ENCODE data around the gene STAT5A. TPM values are rescaled to one million over a fixed set of nuclear protein-coding genes. Genes with fewer than 3 reads are reported as not detected.

Gene STAT5A
- total RNA-seq, 1 donor from 2014 or later, result 42.0 TPM

- TF ChIP-seq CTCF (IDR thresholded peaks at IDR 0.05), result no peak
- intact Hi-C loops (cut with DNase I), result no loop called here
- Histone ChIP-seq H3K9me3 (no peaks in the 10 kb centered on the region), H3K4me3 (no peak overlapping the region), H3K4me1 (peaks cover 8% of the 10 kb centered on the region), H3K27ac (no peak overlapping the region), H3K36me3 (peaks cover 95% of the 10 kb centered on the region), H3K27me3 (no peaks in the 10 kb centered on the region)
- ATAC-seq (no peak), DNase-seq (no peak)
Observed at GRCh38 chr17:42341568-42341967, 53.3 kb downstream of the STAT5A start.

GRCh38 chr17:42342242-42343008, 54.1 kb downstream of the STAT5A start:
- intact Hi-C loops (cut with DNase I), result no loop called here
- Histone ChIP-seq H3K27ac (no peak overlapping the region), H3K27me3 (no peaks in the 10 kb centered on the region), H3K9me3 (no peaks in the 10 kb centered on the region), H3K4me3 (no peak overlapping the region), H3K36me3 (peaks cover 90% of the 10 kb centered on the region), H3K4me1 (peaks cover 15% of the 10 kb centered on the region)
- no peak for TF ChIP-seq CTCF (IDR thresholded peaks at IDR 0.05)
- DNase-seq, result no peak
- no peak for ATAC-seq

GRCh38 chr17:42345396-42346073, 57.2 kb downstream of the STAT5A start:
- Histone ChIP-seq H3K27ac (no peak overlapping the region), H3K36me3 (peaks cover 73% of the 10 kb centered on the region), H3K9me3 (no peaks in the 10 kb centered on the region), H3K4me3 (no peak overlapping the region), H3K4me1 (peaks cover 36% of the 10 kb centered on the region), H3K27me3 (no peaks in the 10 kb centered on the region)
- intact Hi-C loops (cut with DNase I), result no loop called here
- no peak for TF ChIP-seq CTCF (IDR thresholded peaks at IDR 0.05)
- peak; percentile 44 for ATAC-seq
- peak; percentile 71 for DNase-seq

GRCh38 chr17:42346481-42346880, 58.2 kb downstream of the STAT5A start:
- no peak overlapping the region for H3K27ac ChIP-seq

GRCh38 chr17:42347198-42347597, 58.9 kb downstream of the STAT5A start:
- no peak overlapping the region for H3K27ac ChIP-seq
- TF ChIP-seq CTCF (IDR thresholded peaks at IDR 0.05), result no peak
- H3K9me3 ChIP-seq, result no peaks in the 10 kb centered on the region
- DNase-seq, result no peak
- peaks cover 36% of the 10 kb centered on the region for H3K4me1 ChIP-seq
- peaks cover 56% of the 10 kb centered on the region for H3K36me3 ChIP-seq
- H3K27me3 ChIP-seq, result no peaks in the 10 kb centered on the region
- ATAC-seq, result no peak
- intact Hi-C loops (cut with DNase I), result no loop called here
- H3K4me3 ChIP-seq, result no peak overlapping the region

More at GRCh38 chr17:42346481-42346880, 58.2 kb downstream of the STAT5A start:
- peaks cover 36% of the 10 kb centered on the region for H3K4me1 ChIP-seq
- no peaks in the 10 kb centered on the region for H3K9me3 ChIP-seq
- H3K27me3 ChIP-seq, result no peaks in the 10 kb centered on the region
- DNase-seq, result no peak
- no peak overlapping the region for H3K4me3 ChIP-seq
- H3K36me3 ChIP-seq, result peaks cover 64% of the 10 kb centered on the region
- ATAC-seq, result peak; percentile 65
- no peak for TF ChIP-seq CTCF (IDR thresholded peaks at IDR 0.05)
- intact Hi-C loops (cut with DNase I), result no loop called here

Measured in upper lobe of right lung (tissue), 1 donor.